ENCODE measurements around the gene SPINK6. TPM values are rescaled to one million over a fixed set of nuclear protein-coding genes. Genes with fewer than 3 reads are reported as not detected.

The SPINK6 gene
- total RNA-seq, 2 experiments from 2014 or later = not detected

- H4K20me1 ChIP-seq (ENCODE audit: insufficient read depth, low read length) = no peaks in the 10 kb centered on the region
- intact Hi-C loops (cut with micrococcal nuclease; ENCODE audit: unreplicated experiment) = loop anchor here (1.0 to 2.0 kb wide), 3 partner anchors 195 to 552 kb away; no protein-coding TSS in a partner anchor
- no peaks in the 10 kb centered on the region for H3K79me2 ChIP-seq (ENCODE audit: insufficient read depth, low read depth, low read length)
- no peak overlapping the region for H3K4me2 ChIP-seq (ENCODE audit: low read length)
- H3K9me3 ChIP-seq (ENCODE audit: low read length) = no peaks in the 10 kb centered on the region
- H3K36me3 ChIP-seq (ENCODE audit: insufficient read depth, low read length) = no peaks in the 10 kb centered on the region
- TF ChIP-seq EZH2phosphoT487 (IDR thresholded peaks at IDR 0.05; ENCODE audit: borderline replicate concordance, low read depth, low read length) = no peak
- TF ChIP-seq, protein P1, sequence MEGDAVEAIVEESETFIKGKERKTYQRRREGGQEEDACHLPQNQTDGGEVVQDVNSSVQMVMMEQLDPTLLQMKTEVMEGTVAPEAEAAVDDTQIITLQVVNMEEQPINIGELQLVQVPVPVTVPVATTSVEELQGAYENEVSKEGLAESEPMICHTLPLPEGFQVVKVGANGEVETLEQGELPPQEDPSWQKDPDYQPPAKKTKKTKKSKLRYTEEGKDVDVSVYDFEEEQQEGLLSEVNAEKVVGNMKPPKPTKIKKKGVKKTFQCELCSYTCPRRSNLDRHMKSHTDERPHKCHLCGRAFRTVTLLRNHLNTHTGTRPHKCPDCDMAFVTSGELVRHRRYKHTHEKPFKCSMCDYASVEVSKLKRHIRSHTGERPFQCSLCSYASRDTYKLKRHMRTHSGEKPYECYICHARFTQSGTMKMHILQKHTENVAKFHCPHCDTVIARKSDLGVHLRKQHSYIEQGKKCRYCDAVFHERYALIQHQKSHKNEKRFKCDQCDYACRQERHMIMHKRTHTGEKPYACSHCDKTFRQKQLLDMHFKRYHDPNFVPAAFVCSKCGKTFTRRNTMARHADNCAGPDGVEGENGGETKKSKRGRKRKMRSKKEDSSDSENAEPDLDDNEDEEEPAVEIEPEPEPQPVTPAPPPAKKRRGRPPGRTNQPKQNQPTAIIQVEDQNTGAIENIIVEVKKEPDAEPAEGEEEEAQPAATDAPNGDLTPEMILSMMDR (conservative IDR thresholded peaks at IDR 0.05; ENCODE audit: low read length) = peak; percentile 87
- POLR2A ChIA-PET = interaction anchor here (0.6 kb wide), 1 partner anchor 875 kb away, joined by 3 read pairs; no protein-coding TSS in a partner anchor
- no peaks in the 10 kb centered on the region for H3K9me2 ChIP-seq (ENCODE audit: insufficient read depth, low read length)
- DNase-seq (ENCODE audit: low spot score) = peak; percentile 61
- BruUV-seq (replicated peaks) = no TSS peak
- no peak overlapping the region for H3K4me3 ChIP-seq (ENCODE audit: low read depth, low read length, poor library complexity, severe bottlenecking)
- no peaks in the 10 kb centered on the region for H3K4me1 ChIP-seq (ENCODE audit: insufficient read depth, low read length, poor library complexity, severe bottlenecking)
- H3K27ac ChIP-seq (ENCODE audit: low read depth, low read length, poor library complexity, severe bottlenecking) = no peak overlapping the region
- CTCF ChIA-PET (ENCODE audit: unreplicated experiment) = no interaction called here
- no peak overlapping the region for H2AFZ ChIP-seq (ENCODE audit: low read length)
Measured at GRCh38 chr5:148179234-148179824, 23.5 kb upstream of the SPINK6 start.

DNA sequence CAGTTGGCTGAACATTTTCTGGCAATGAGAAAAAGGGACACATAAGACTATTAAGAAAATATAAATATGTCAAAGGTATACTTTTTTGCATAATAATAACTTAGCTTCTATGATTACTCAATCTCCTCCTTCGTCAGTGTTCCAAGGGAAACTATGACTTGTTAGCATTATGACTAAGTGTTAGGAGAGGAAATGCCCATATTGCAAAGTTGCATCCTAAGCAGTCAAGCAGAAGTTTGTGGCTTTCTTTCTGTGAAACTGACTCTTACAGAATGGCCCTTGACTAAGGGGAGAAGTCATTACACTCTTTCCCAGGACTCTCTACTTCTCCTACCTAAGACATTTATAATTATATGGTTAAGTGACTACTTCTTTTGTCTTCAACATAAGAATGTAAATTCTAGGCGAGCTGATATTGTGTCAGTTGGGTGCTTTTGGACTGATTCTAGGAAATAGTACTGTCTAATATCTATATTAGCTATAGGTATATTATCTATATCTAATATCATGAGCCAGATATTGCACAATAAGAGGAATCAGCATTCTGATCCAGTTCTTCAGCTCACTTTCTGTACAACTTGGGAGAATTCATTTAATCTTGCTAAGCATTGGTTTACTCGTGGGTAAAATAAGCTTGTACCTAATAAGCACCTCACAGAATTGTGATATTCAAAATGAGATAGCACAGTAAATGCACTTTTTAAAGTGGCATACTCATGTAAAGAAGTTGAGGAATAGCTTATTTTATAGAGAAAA lies 16.4 kb upstream of the SPINK6 start:
- Histone ChIP-seq H3K27ac (ENCODE audit: low read depth, low read length, poor library complexity, severe bottlenecking) (no peak overlapping the region), H3K4me3 (ENCODE audit: low read depth, low read length, poor library complexity, severe bottlenecking) (no peak overlapping the region), H3K36me3 (ENCODE audit: insufficient read depth, low read length) (no peaks in the 10 kb centered on the region), H3K4me2 (ENCODE audit: low read length) (no peak overlapping the region), H2AFZ (ENCODE audit: low read length) (no peak overlapping the region), H3K9me2 (ENCODE audit: insufficient read depth, low read length) (no peaks in the 10 kb centered on the region), H3K79me2 (ENCODE audit: insufficient read depth, low read depth, low read length) (no peaks in the 10 kb centered on the region), H3K9me3 (ENCODE audit: low read length) (no peaks in the 10 kb centered on the region), H3K4me1 (ENCODE audit: insufficient read depth, low read length, poor library complexity, severe bottlenecking) (no peaks in the 10 kb centered on the region), H4K20me1 (ENCODE audit: insufficient read depth, low read length) (no peaks in the 10 kb centered on the region)
- no peak for DNase-seq (ENCODE audit: low spot score)
- ChIA-PET POLR2A (interaction anchor here (0.5 to 0.9 kb wide), 2 partner anchors 17 to 25 kb away, joined by 3 to 6 read pairs; no protein-coding TSS in a partner anchor), CTCF (ENCODE audit: unreplicated experiment) (no interaction called here)
- no TSS peak for BruUV-seq (replicated peaks)
- TF ChIP-seq, protein P1 (conservative IDR thresholded peaks at IDR 0.05; ENCODE audit: low read length) = no peak
- TF ChIP-seq EZH2phosphoT487 (IDR thresholded peaks at IDR 0.05; ENCODE audit: borderline replicate concordance, low read depth, low read length) = no peak
- intact Hi-C loops (cut with micrococcal nuclease; ENCODE audit: unreplicated experiment) = no loop called here

DNA sequence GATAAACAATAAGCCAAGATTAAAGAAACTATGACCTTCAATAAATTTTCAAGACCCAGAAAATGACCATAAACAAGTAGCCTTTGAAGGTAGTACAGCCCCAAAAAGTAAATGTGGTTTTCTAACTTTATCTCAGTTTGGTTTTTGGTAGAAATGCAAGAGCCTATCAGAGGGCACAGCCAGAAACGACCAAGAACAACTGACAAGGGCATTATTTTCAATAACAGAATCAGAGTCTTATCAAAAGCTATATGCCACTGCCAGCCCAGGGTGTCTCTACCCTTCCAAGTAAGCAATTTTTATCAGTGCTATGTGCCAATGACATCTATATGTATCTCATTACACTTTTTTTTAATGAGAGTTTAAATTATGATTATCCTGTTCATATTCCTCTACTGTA lies 11.8 kb upstream of the SPINK6 start:
- no TSS peak for BruUV-seq (replicated peaks)

More for the DNA sequence above, 11.8 kb upstream of the SPINK6 start:
- intact Hi-C loops (cut with micrococcal nuclease; ENCODE audit: unreplicated experiment) = no loop called here
- POLR2A ChIA-PET = no interaction called here
- CTCF ChIA-PET (ENCODE audit: unreplicated experiment) = no interaction called here
- no peaks in the 10 kb centered on the region for H3K36me3 ChIP-seq (ENCODE audit: insufficient read depth, low read length)
- H3K9me2 ChIP-seq (ENCODE audit: insufficient read depth, low read length) = no peaks in the 10 kb centered on the region
- no peak for TF ChIP-seq EZH2phosphoT487 (IDR thresholded peaks at IDR 0.05; ENCODE audit: borderline replicate concordance, low read depth, low read length)
- TF ChIP-seq, protein P1 (conservative IDR thresholded peaks at IDR 0.05; ENCODE audit: low read length) = no peak
- H3K79me2 ChIP-seq (ENCODE audit: insufficient read depth, low read depth, low read length) = no peaks in the 10 kb centered on the region
- H3K4me1 ChIP-seq (ENCODE audit: insufficient read depth, low read length, poor library complexity, severe bottlenecking) = no peaks in the 10 kb centered on the region
- no peaks in the 10 kb centered on the region for H3K9me3 ChIP-seq (ENCODE audit: low read length)
- no peak overlapping the region for H3K4me3 ChIP-seq (ENCODE audit: low read depth, low read length, poor library complexity, severe bottlenecking)
- DNase-seq (ENCODE audit: low spot score) = no peak
- no peak overlapping the region for H3K4me2 ChIP-seq (ENCODE audit: low read length)
- no peaks in the 10 kb centered on the region for H4K20me1 ChIP-seq (ENCODE audit: insufficient read depth, low read length)
- no peak overlapping the region for H2AFZ ChIP-seq (ENCODE audit: low read length)
- H3K27ac ChIP-seq (ENCODE audit: low read depth, low read length, poor library complexity, severe bottlenecking) = no peak overlapping the region
